Activated naive CD8-positive, alpha-beta T cell treated with anti-CD3 and anti-CD28 coated beads, Interleukin-2, amount 50 U/mL, for 24 hours (primary cell): Measurements from ENCODE around the gene CCDC71L.
"Not testable (repeated sequence)": the region's sequence is repeated elsewhere in the genome, so short reads cannot be mapped to it uniquely, and the experiment has no call there.

ENCODE experiments used
- ATAC-seq: fragments of 150-1000 bp; cut with Tn5 transposase; one replicate; pipeline ENCODE4 v1.10.0; 2021
- DNase-seq: peaks from one replicate; pipeline ENCODE4 v3.0.0; 2021
- H3K27ac Mint-ChIP-seq: one replicate; pipeline ENCODE4 v1.8.0; 2021; ENCODE audit warnings: mild to moderate bottlenecking, mixed read lengths
- H3K27me3 Mint-ChIP-seq: one replicate; pipeline ENCODE4 v1.8.0; 2021; ENCODE audit warnings: mixed read lengths
- H3K36me3 Mint-ChIP-seq: one replicate; pipeline ENCODE4 v1.8.0; 2021; ENCODE audit warnings: low read depth, mixed read lengths
- H3K4me1 Mint-ChIP-seq: one replicate; pipeline ENCODE4 v1.8.0; 2021; ENCODE audit warnings: mixed read lengths
- H3K4me3 Mint-ChIP-seq: one replicate; pipeline ENCODE4 v1.8.0; 2021; ENCODE audit warnings: mild to moderate bottlenecking, moderate library complexity, mixed read lengths
- H3K9me3 Mint-ChIP-seq: one replicate; pipeline ENCODE4 v1.8.0; 2021; ENCODE audit warnings: mixed read lengths

The CCDC71L gene

GRCh38 chr7:106660862-106661720 is at the start of gene CCDC71L:
Gene CCDC71L, minus strand, starts transcription at chr7:106661158. Its CDS starts 262 bp downstream, at chr7:106660896.
- DNase-seq (peak; percentile 93), ATAC-seq (peak; percentile 77)
- peaks cover 13% of the 10 kb centered on the region for H3K9me3 Mint-ChIP-seq
- H3K4me3 Mint-ChIP-seq = peak within 1 kb of the TSS; percentile 93
- H3K36me3 Mint-ChIP-seq = peaks cover 6% of the 10 kb centered on the region
- peak within 1 kb of the TSS; percentile 89 for H3K27ac Mint-ChIP-seq
- peaks cover 33% of the 10 kb centered on the region for H3K4me1 Mint-ChIP-seq
- peaks cover 2% of the 10 kb centered on the region for H3K27me3 Mint-ChIP-seq

GRCh38 chr7:106709604-106710003 is 48.6 kb upstream of the CCDC71L start:
- Mint-ChIP-seq H3K4me1 (peaks cover 12% of the 10 kb centered on the region), H3K9me3 (peaks cover 14% of the 10 kb centered on the region)
- not testable (repeated sequence) for H3K36me3 Mint-ChIP-seq, DNase-seq, ATAC-seq, H3K27ac Mint-ChIP-seq, H3K27me3 Mint-ChIP-seq, H3K4me3 Mint-ChIP-seq

- peak; percentile 69 for ATAC-seq
- H3K36me3 Mint-ChIP-seq = no peaks in the 10 kb centered on the region
- peaks cover 15% of the 10 kb centered on the region for H3K4me1 Mint-ChIP-seq
- no peak for DNase-seq
- H3K9me3 Mint-ChIP-seq = no peaks in the 10 kb centered on the region
- H3K27me3 Mint-ChIP-seq = peaks cover 3% of the 10 kb centered on the region
- H3K27ac Mint-ChIP-seq = peak overlapping the region; percentile 17
- H3K4me3 Mint-ChIP-seq = no peak overlapping the region
Measured at GRCh38 chr7:106704000-106704840, 43.3 kb upstream of the CCDC71L start.

GRCh38 chr7:106693677-106694353 is 32.9 kb upstream of the CCDC71L start:
- Mint-ChIP-seq H3K27ac (no peak overlapping the region), H3K36me3 (no peaks in the 10 kb centered on the region), H3K4me1 (peaks cover 24% of the 10 kb centered on the region), H3K27me3 (no peaks in the 10 kb centered on the region), H3K4me3 (no peak overlapping the region), H3K9me3 (peaks cover 8% of the 10 kb centered on the region)
- no peak for DNase-seq
- ATAC-seq = no peak

GRCh38 chr7:106692450-106693051 is 31.6 kb upstream of the CCDC71L start:
- Mint-ChIP-seq H3K4me3 (no peak overlapping the region), H3K9me3 (peaks cover 11% of the 10 kb centered on the region), H3K27me3 (no peaks in the 10 kb centered on the region), H3K27ac (no peak overlapping the region), H3K36me3 (peaks cover 1% of the 10 kb centered on the region), H3K4me1 (peaks cover 14% of the 10 kb centered on the region)
- ATAC-seq = no peak
- DNase-seq = no peak

GRCh38 chr7:106688161-106688560 is 27.2 kb upstream of the CCDC71L start:
- not testable (repeated sequence) for H3K27ac Mint-ChIP-seq, H3K27me3 Mint-ChIP-seq, H3K4me3 Mint-ChIP-seq, ATAC-seq, H3K36me3 Mint-ChIP-seq, DNase-seq, H3K4me1 Mint-ChIP-seq
- peaks cover 11% of the 10 kb centered on the region for H3K9me3 Mint-ChIP-seq

GRCh38 chr7:106683941-106684340 is 23.0 kb upstream of the CCDC71L start:
- Mint-ChIP-seq H3K9me3 (peaks cover 9% of the 10 kb centered on the region), H3K4me3 (no peak overlapping the region), H3K27ac (no peak overlapping the region), H3K27me3 (no peaks in the 10 kb centered on the region), H3K4me1 (peaks cover 10% of the 10 kb centered on the region), H3K36me3 (peaks cover 5% of the 10 kb centered on the region)
- no peak for ATAC-seq
- no peak for DNase-seq

GRCh38 chr7:106681815-106682495 is 21.0 kb upstream of the CCDC71L start:
- Mint-ChIP-seq H3K9me3 (no peaks in the 10 kb centered on the region), H3K4me3 (no peak overlapping the region), H3K36me3 (peaks cover 2% of the 10 kb centered on the region), H3K27ac (no peak overlapping the region), H3K4me1 (peaks cover 12% of the 10 kb centered on the region), H3K27me3 (no peaks in the 10 kb centered on the region)
- ATAC-seq = no peak
- DNase-seq = no peak

- no peak overlapping the region for H3K4me3 Mint-ChIP-seq
- DNase-seq (no peak), ATAC-seq (peak; percentile 88)
- no peaks in the 10 kb centered on the region for H3K36me3 Mint-ChIP-seq
- H3K4me1 Mint-ChIP-seq = peaks cover 12% of the 10 kb centered on the region
- no peaks in the 10 kb centered on the region for H3K9me3 Mint-ChIP-seq
- H3K27me3 Mint-ChIP-seq = no peaks in the 10 kb centered on the region
- H3K27ac Mint-ChIP-seq = no peak overlapping the region
Measured at GRCh38 chr7:106679153-106679931, 18.4 kb upstream of the CCDC71L start.

- no peak for DNase-seq
- H3K4me3 Mint-ChIP-seq = no peak overlapping the region
- H3K4me1 Mint-ChIP-seq = peaks cover 12% of the 10 kb centered on the region
- H3K9me3 Mint-ChIP-seq = no peaks in the 10 kb centered on the region
- no peak overlapping the region for H3K27ac Mint-ChIP-seq
- H3K27me3 Mint-ChIP-seq = no peaks in the 10 kb centered on the region
- ATAC-seq = no peak
- no peaks in the 10 kb centered on the region for H3K36me3 Mint-ChIP-seq
Measured at GRCh38 chr7:106678795-106679152, 17.8 kb upstream of the CCDC71L start.

GRCh38 chr7:106676506-106676905 is 15.5 kb upstream of the CCDC71L start:
- H3K4me3 Mint-ChIP-seq, DNase-seq, H3K27me3 Mint-ChIP-seq, ATAC-seq, H3K36me3 Mint-ChIP-seq, H3K9me3 Mint-ChIP-seq, H3K27ac Mint-ChIP-seq: not testable (repeated sequence)
- peaks cover 14% of the 10 kb centered on the region for H3K4me1 Mint-ChIP-seq

- H3K27ac Mint-ChIP-seq, ATAC-seq, H3K4me3 Mint-ChIP-seq, H3K9me3 Mint-ChIP-seq, H3K4me1 Mint-ChIP-seq, DNase-seq, H3K27me3 Mint-ChIP-seq, H3K36me3 Mint-ChIP-seq: not testable (repeated sequence)
Measured at GRCh38 chr7:106673688-106674087, 12.7 kb upstream of the CCDC71L start.

- not testable (repeated sequence) for H3K9me3 Mint-ChIP-seq, ATAC-seq, DNase-seq, H3K4me3 Mint-ChIP-seq, H3K36me3 Mint-ChIP-seq, H3K27ac Mint-ChIP-seq, H3K4me1 Mint-ChIP-seq, H3K27me3 Mint-ChIP-seq
Measured at GRCh38 chr7:106671930-106672329, 11.0 kb upstream of the CCDC71L start.
